ENCODE results near the gene ZBTB24.

The ZBTB24 gene

DNA sequence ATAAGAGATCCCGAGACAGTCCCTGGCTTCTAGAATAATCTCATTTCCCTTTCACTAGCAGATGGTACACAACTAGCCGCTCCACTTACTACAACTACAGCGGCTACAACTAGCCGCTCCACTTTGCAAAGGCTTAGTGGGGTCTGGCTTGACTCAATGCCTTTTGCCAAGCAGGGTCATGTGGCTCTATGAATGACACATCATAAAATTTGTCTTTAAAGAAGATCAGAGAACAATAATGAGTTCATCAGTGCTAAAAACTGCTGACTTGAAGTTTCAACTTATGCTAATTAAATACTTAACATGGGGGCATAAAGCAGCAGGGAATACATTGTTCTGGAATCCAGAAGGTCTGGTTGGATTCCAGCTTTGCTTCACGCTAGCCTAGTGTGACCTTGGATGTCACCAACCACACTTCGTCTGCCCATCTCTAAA lies 25.4 kb downstream of the ZBTB24 start:
- in situ Hi-C loops (cut with HindIII; ENCODE audit: low sequenced_read_pairs): no loop called here
- TF ChIP-seq CTCF (IDR thresholded peaks at IDR 0.05; ENCODE audit: low read depth, low read length): no peak
- no peak for DNase-seq (ENCODE audit: low read depth, low spot score)
- H3K4me3 ChIP-seq (ENCODE audit: low read depth, low read length): no peak overlapping the region

GRCh38 chr6:109456710-109457561 lies 26.1 kb downstream of the ZBTB24 start:
- DNase-seq (ENCODE audit: low read depth, low spot score): peak; percentile 37
- in situ Hi-C loops (cut with HindIII; ENCODE audit: low sequenced_read_pairs): no loop called here
- TF ChIP-seq CTCF (IDR thresholded peaks at IDR 0.05; ENCODE audit: low read depth, low read length): no peak
- H3K4me3 ChIP-seq (ENCODE audit: low read depth, low read length): peak overlapping the region; percentile 89

GRCh38 chr6:109456111-109456583 lies 26.9 kb downstream of the ZBTB24 start:
- TF ChIP-seq CTCF (IDR thresholded peaks at IDR 0.05; ENCODE audit: low read depth, low read length): no peak
- no peak for DNase-seq (ENCODE audit: low read depth, low spot score)
- peak overlapping the region; percentile 89 for H3K4me3 ChIP-seq (ENCODE audit: low read depth, low read length)
- in situ Hi-C loops (cut with HindIII; ENCODE audit: low sequenced_read_pairs): no loop called here

- in situ Hi-C loops (cut with HindIII; ENCODE audit: low sequenced_read_pairs): no loop called here
- H3K4me3 ChIP-seq (ENCODE audit: low read depth, low read length): peak within 1 kb of the TSS; percentile 89
- peak; percentile 60 for DNase-seq (ENCODE audit: low read depth, low spot score)
- peak; percentile 42 for TF ChIP-seq CTCF (IDR thresholded peaks at IDR 0.05; ENCODE audit: low read depth, low read length)
Measured at GRCh38 chr6:109455437-109456110, 27.4 kb downstream of the ZBTB24 start, which contains the start of gene MICAL1. MICAL1 (minus strand) TSS chr6:109455772; CDS start chr6:109454196, 1,576 bp downstream.

- no peak for TF ChIP-seq CTCF (IDR thresholded peaks at IDR 0.05; ENCODE audit: low read depth, low read length)
- peak overlapping the region; percentile 89 for H3K4me3 ChIP-seq (ENCODE audit: low read depth, low read length)
- in situ Hi-C loops (cut with HindIII; ENCODE audit: low sequenced_read_pairs): no loop called here
- DNase-seq (ENCODE audit: low read depth, low spot score): peak; percentile 47
Measured at GRCh38 chr6:109454496-109455436, 28.3 kb downstream of the ZBTB24 start.
